KOPT-K1 (cell line): ENCODE results near the gene ZXDB.
"Not testable (repeated sequence)": the region's sequence is repeated elsewhere in the genome, so short reads cannot be mapped to it uniquely, and the experiment has no call there.

Experiments used
- H3K27ac ChIP-seq: fragments of 200-600 bp; sonication (generic); 2 replicates; pipeline ENCODE4 v1.5.1; 2016; ENCODE audit warnings: antibody characterized with exemption, mild to moderate bottlenecking, low read depth, low read length; ENCODE audit not compliant: poor library complexity, severe bottlenecking
- H3K36me3 ChIP-seq: fragments of 200-600 bp; sonication (generic); 2 replicates; pipeline ENCODE4 v1.5.1; 2017; ENCODE audit warnings: antibody characterized with exemption, mild to moderate bottlenecking, low read length, moderate library complexity; ENCODE audit not compliant: insufficient read depth
- H3K9me3 ChIP-seq: fragments of 200-600 bp; sonication (generic); 2 replicates; pipeline ENCODE4 v1.5.1; 2017; ENCODE audit warnings: antibody characterized with exemption, low read length, mild to moderate bottlenecking; ENCODE audit not compliant: insufficient read depth, poor library complexity, severe bottlenecking

Gene ZXDB

GRCh38 chrX:57629438-57629837 lies 37.6 kb downstream of the ZXDB start:
- not testable (repeated sequence) for H3K36me3 ChIP-seq, H3K27ac ChIP-seq, H3K9me3 ChIP-seq

- no peaks in the 10 kb centered on the region for H3K9me3 ChIP-seq
- H3K27ac ChIP-seq: no peak overlapping the region
These were observed 48.8 kb downstream of the ZXDB start for GRCh38 chrX:57640674-57641016.

DNA sequence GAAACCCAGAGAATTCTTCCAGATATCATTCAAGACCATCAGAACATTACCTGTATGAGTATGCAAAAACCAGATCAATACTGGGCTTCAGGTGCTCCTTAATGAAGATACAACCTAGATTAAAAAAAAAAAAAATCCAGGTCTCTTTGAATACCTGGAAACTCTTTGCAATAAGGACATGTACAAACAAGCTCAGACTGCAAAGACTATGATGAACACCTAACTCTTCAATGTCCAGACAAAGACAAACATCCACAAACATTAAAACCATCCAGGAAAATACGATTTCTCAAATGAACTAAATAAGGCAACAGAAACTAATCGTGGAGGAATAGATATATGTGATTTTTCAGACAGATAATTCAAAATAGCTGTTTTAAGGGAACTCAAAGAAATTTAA lies 49.5 kb downstream of the ZXDB start:
- H3K27ac ChIP-seq: no peak overlapping the region
- no peaks in the 10 kb centered on the region for H3K36me3 ChIP-seq
- H3K9me3 ChIP-seq: no peaks in the 10 kb centered on the region

More at GRCh38 chrX:57640674-57641016, 48.8 kb downstream of the ZXDB start:
- H3K36me3 ChIP-seq: no peaks in the 10 kb centered on the region

GRCh38 chrX:57643698-57644097 lies 51.9 kb downstream of the ZXDB start:
- H3K9me3 ChIP-seq: no peaks in the 10 kb centered on the region
- no peaks in the 10 kb centered on the region for H3K36me3 ChIP-seq
- no peak overlapping the region for H3K27ac ChIP-seq

DNA sequence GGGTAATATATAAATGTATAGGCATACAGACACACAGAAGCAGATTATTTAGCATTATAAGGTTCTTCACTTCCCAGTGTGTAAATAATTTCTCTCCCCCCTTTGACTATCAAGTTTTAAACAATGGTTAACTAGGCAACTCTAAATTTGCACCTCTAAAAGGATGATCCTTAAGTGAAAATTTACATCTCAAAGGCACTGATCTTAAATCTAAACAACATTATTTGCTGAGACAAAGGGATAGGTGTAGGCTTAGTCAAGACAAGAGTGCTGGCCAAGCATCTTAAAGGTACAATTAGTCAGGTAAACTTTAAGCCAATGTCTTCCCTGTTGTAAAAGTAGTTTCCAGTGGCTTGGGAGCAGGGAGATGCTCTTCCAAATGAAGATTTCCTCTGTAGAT lies 55.2 kb downstream of the ZXDB start:
- no peak overlapping the region for H3K27ac ChIP-seq
- no peaks in the 10 kb centered on the region for H3K36me3 ChIP-seq
- no peaks in the 10 kb centered on the region for H3K9me3 ChIP-seq
